ENCODE results near the gene ITGB8.

ITGB8 gene

DNA sequence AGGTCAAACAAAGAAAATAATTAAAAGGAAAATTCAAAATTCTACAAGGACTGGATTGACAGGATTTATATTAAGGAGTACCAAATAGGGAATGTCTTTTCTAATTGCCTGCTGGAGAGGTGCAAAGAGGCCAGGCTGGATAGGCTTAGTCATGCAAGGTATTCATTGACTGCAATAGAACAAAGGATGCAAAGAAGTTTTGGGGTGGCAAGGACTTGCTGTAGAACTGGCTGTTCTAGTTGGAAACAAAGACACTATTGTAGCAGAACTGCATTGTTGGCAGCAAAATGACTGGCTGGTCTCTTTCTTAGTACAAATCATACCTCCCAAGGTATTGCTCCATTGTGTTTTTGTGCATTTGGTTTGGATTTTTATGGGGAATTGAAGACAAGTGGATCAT is 10.1 kb downstream of the ITGB8 start:
- no peak for DNase-seq (ENCODE audit: low spot score)

DNA sequence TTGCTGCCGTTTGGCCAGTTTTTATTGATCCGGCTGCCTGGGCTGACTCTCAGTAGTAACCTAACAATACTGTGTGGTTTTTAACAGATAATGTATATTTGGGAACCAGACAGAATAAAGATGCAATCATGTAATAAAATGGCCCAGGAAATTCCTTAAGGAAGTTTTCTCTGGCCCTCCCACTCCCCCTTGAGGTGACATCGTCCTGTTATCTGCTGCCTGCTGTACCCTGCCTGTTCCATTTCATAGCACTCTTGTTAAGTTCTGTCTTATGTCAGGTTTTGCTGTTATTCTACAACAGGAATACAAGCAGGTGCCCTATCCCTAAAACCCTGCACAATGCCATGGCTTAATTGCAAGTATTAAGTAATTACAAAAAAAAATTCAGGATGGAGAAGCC is 12.5 kb downstream of the ITGB8 start:
- DNase-seq (ENCODE audit: low spot score) = no peak

GRCh38 chr7:20343941-20344340 is 13.2 kb downstream of the ITGB8 start:
- no peak for DNase-seq (ENCODE audit: low spot score)

DNA sequence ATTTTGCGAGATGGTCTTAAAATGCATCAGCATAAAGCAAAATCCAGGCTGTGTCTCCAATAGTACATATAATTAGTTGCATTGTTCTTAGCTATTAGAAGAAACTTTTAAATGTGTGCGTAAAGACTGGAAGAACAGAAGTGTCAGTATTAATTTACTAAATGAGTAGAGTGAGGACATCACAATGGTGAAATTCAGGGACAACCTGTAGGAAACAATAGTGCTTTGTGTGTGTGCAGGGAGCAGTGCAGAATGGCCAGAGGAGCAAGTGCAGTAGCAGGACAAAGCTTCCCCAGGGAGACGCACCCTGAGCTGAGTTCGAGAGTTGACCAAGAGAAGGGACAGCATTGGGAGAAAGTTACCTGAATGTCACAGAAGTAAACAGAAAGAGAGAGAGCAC is 13.7 kb downstream of the ITGB8 start:
- DNase-seq (ENCODE audit: low spot score) = no peak

- DNase-seq (ENCODE audit: low spot score) = no peak
Measured at GRCh38 chr7:20346577-20346976, 15.9 kb downstream of the ITGB8 start.

DNA sequence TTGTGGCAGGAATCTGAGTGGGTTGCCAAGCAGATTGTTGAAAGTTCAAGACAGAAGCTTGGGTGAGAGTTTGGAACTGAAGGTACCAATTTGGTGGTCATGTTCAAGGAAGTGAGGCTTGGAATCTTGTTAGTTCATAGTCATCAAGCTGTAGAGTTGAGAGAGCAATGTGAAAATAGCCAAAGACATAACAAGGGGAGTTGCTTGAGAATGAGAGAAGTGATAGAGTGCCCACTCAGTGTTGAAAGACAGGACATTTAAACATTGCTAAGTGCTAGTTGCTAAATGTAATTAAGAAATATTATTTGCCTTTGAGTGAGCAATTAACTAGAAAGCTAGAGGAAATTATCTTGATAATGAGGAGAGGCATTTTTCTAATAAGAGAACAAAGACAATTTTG is 17.0 kb downstream of the ITGB8 start:
- no peak for DNase-seq (ENCODE audit: low spot score)

GRCh38 chr7:20348125-20348807 is 17.6 kb downstream of the ITGB8 start:
- no peak for DNase-seq (ENCODE audit: low spot score)

DNA sequence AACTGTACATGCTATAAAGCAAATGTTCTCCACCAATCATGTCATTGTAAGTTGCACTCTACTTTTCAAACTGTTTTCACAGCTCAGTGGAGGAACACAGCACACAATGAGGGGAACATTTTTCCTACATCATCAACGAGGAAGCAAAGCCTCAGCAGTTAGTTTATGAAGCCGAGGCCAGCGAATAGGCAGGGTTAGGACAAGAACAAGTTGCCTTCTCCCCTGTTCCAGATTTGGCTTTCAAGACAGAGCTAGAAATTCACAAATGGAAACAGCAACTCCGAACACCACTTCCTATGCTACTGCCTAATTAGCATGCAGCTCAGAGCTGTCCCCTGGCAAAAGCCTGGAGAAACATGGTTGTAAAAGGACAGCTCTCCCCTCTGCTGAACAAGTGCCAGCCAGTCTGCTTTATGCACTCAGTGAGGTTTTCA is 19.8 kb downstream of the ITGB8 start:
- DNase-seq (ENCODE audit: low spot score) = no peak

DNA sequence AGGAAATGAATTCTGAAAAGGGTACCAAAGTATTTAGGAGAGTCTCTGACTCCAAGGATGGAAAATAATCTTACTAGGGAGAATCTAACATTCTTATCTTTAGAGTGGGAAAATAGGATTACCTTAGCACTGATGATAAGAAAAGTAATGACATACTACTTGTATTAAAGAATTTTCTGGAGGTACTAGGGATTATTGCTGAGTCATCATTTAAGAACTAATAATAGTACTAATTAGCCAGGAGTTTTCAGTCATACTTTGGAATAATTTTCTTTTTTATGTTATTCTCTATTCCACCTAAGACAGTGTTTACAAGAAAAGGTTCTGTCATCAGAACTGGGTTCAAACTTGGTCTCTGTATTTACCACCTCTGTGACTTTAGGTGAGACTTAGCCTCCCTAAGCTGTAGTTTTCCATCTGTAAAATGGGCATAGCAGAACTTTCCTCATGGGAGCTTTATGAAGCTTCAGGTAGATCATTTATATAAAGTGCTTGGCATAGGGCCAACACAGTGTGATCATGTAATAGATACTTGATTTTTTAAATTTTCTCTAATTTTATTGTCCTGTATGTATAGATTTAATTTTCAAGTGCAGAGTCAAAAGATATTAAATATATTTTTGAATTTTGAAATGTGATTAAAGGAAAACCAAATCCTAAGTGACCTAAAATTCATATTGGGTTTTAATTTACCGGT is 20.4 kb downstream of the ITGB8 start:
- no peak for DNase-seq (ENCODE audit: low spot score)

DNA sequence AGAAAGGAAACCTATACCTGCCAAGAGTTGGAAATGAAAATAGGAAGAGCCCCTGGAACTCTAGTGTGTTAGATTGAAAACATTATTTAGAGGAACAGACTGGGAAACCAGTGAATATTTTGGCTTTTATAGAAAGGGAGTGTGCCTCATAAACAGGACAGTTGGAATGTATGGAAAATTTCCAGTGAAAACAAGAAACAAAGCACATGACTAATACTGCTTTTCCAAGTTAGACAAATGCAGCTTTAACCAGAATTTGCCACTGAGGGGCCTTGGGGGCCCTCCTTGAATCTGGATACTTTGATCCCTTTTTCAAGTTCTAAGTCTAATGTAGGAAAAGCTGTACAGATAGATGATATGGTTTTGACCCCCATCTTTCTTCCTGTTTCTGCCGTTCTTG is 21.2 kb downstream of the ITGB8 start:
- no peak for DNase-seq (ENCODE audit: low spot score)

GRCh38 chr7:20352573-20353306 is 22.0 kb downstream of the ITGB8 start:
- DNase-seq (ENCODE audit: low spot score) = no peak

DNA sequence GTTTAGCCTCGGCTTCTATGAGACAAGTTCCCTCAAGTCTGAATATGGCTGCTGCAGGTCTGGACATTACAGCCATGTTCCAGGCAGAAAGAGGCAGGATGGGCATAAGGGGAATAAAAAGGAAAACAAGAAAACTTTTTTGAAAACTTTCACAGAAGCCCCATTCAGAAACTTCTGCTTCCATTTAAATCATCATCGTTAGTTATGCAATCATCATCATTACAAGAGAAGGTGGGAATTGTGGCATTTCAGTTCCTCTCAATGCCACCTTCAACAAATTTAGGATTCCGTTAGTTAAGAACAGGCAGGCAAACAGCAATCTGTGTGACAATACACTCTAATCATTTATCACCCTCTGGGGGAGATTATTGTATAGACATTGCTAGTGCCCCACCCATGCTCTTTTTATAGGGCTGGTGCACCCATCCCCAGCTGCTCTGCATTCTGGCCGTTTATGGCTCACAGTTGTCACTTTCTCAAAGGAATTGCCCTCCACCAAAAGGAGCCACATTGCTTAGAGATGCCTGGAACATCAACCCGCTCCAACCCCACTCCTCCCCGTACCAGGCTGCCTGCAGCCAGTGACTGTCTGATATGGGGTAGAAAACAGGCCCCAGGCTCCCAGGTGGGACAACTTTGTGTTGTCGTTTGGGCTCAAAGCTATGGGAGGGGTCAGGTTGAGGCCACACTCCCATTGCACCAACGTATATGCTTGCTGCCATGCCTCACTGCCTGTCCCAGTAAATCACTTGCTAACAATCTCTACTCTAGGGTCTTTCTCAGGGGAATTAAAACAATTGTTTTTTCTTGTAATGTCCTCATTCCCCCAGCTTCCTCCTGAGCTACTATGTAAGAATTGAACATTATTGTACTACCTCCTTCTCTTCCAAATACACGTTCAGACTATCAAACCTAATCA is 24.2 kb downstream of the ITGB8 start:
- DNase-seq (ENCODE audit: low spot score) = no peak

DNA sequence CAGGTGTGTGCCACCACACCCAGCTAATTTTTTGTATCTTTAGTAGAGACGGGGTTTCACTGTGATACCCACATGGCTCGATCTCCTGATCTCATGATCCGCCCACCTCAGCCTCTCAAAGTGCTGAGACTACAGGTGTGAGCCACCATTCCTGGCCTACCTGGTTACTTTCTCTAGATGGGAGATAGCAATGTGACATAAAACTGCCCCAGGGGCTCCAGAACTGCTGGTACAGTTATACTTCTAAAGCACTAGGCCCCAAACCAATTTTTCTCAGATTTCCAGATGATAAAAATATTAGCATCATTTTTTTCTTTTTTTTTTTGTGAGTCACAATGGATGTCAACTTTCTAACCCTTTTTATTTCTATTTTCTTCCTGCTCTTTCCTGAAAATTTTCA is 27.4 kb downstream of the ITGB8 start:
- DNase-seq (ENCODE audit: low spot score) = no peak

- DNase-seq (ENCODE audit: low spot score) = no peak
Measured at GRCh38 chr7:20358762-20359282, 28.1 kb downstream of the ITGB8 start.

- DNase-seq (ENCODE audit: low spot score) = no peak
Measured at GRCh38 chr7:20359341-20359963, 28.8 kb downstream of the ITGB8 start.

GRCh38 chr7:20362574-20363253 is 32.0 kb downstream of the ITGB8 start:
- no peak for DNase-seq (ENCODE audit: low spot score)

DNA sequence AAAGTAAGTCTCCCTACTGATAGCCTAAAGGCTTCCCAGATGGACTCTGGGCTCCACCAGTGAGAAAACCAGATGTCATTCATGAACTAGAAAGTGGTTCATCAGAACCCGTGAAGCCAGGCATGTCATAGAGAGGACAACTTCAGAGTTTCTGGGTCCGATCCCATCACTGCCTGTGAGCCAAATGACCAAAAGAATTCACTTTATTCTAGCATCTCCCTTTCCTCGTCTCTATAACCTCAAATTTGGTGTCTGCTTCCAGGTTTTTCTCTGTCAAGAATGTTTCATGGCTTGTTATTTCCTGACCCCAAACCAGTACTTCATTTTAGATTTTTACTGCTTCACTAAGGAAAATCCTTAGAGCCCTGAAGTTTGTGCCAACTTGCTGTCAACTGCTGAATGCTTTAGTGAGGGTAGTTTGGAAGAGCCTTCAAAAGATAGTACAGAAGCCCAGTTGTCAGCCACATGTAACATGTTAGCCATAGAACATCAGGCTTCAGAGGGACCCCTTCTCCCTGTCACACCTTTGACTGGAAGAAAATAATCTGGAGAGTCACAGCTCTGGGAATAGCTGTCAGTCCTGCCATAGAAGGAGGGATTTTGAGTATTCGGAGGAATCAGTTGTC is 34.0 kb downstream of the ITGB8 start:
- no peak for DNase-seq (ENCODE audit: low spot score)

GRCh38 chr7:20365486-20365885 is 34.8 kb downstream of the ITGB8 start:
- no peak for DNase-seq (ENCODE audit: low spot score)

GRCh38 chr7:20374399-20374798 is 43.7 kb downstream of the ITGB8 start:
- no peak for DNase-seq (ENCODE audit: low spot score)

GRCh38 chr7:20376796-20377195 is 46.1 kb downstream of the ITGB8 start:
- no peak for DNase-seq (ENCODE audit: low spot score)

Measured in ecto neural progenitor cell (in vitro differentiated cells).